Measurements from ENCODE around the gene ANKRD9.
A peak's percentile ranks its signal among the peaks of the same experiment; 100 is the strongest.

ANKRD9 gene

DNA sequence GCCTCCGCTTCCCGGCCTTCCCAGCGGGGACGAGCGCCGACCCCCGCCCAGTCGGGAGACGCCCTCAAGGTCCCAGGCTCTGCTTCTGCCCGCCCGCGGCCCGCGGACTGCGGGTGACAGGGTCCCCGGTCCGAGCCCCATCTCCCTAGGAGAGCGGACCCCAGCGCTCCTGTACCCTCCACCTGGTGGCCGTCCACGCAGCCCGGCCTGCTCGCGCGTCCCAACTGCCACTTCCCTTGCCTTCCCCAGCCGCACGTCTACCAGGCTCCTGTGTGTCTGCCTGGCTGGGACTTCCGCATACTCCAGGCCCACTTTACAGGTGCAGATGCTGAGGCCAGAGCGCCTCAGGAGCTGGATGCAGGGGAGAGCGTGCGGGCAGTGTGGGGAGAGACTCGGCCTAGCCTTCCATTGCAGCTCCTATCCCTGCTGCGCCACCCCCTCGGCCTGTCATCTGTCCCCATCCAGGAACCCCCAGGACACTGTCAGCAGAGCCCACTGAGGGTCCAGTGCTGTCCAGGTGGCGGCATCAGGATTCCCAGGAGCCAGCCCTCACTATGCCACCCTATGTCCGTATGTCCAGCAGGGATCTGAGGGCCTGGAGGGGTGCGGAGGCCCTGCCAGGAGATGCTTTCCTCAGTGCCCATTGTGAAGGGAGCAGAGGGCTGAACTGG lies 8.0 kb upstream of the ANKRD9 start:
- Histone ChIP-seq H3K27ac (replicated peaks; ENCODE audit: low read length) (no peak overlapping the region), H3K4me3 (ENCODE audit: low read length in 2 of 2) (peak overlapping the region; percentile 51 to 89), H3K4ac (ENCODE audit: low read length) (peak overlapping the region; percentile 26), H3K4me1 (ENCODE audit: control insufficient read depth in 2 of 2, insufficient read depth in 1 of 2, low read depth in 1 of 2, low read length in 2 of 2) (peaks cover 0 to 4% of the 10 kb centered on the region in 2 donors), H3K79me1 (ENCODE audit: low read depth, low read length) (no peaks in the 10 kb centered on the region), H3K9me3 (replicated peaks in 1 of 2; ENCODE audit: control insufficient read depth in 2 of 2, insufficient read depth in 1 of 2, low read depth in 1 of 2, low read length in 2 of 2) (no peaks in the 10 kb centered on the region), H3K9ac (ENCODE audit: low read depth, low read length, poor library complexity) (peak overlapping the region; percentile 92), H2BK120ac (ENCODE audit: low read depth, low read length) (peak overlapping the region; percentile 97), H4K91ac (ENCODE audit: low read depth, low read length, poor library complexity) (peak overlapping the region; percentile 64), H3K14ac (ENCODE audit: low read length) (peak overlapping the region; percentile 59), H2BK12ac (ENCODE audit: low read length) (peak overlapping the region; percentile 58), H3K4me2 (ENCODE audit: insufficient read depth, low read length, poor library complexity, severe bottlenecking) (peak overlapping the region; percentile 91), H3K36me3 (replicated peaks in 1 of 2; ENCODE audit: control insufficient read depth in 2 of 2, insufficient read depth in 2 of 2, low read length in 2 of 2) (no peaks in the 10 kb centered on the region), H3K27me3 (ENCODE audit: control insufficient read depth in 3 of 3, insufficient read depth in 3 of 3, low read depth in 1 of 3, low read length in 3 of 3) (peaks cover 0 to 8% (median 5%) of the 10 kb centered on the region in 3 experiments), H3K18ac (ENCODE audit: low read length) (peak overlapping the region; percentile 94), H2AFZ (ENCODE audit: low read length) (peak overlapping the region; percentile 97), H3K23ac (ENCODE audit: low read depth, low read length, poor library complexity) (peak overlapping the region; percentile 97), H2BK15ac (ENCODE audit: low read length) (peak overlapping the region; percentile 98), H2BK5ac (ENCODE audit: low read length) (peak overlapping the region; percentile 53), H2AK5ac (ENCODE audit: low read depth, low read length) (peak overlapping the region; percentile 89), H4K8ac (ENCODE audit: low read depth, low read length) (peak overlapping the region; percentile 70)
- WGBS, 2 donors (ENCODE audit: extremely low coverage in 2 of 2, insufficient read length in 2 of 2, insufficient replicate concordance in 1 of 2): no CpG with 5 or more reads among the region's 37 CpGs
- DNase-seq (ENCODE audit: low spot score): no peak

DNA sequence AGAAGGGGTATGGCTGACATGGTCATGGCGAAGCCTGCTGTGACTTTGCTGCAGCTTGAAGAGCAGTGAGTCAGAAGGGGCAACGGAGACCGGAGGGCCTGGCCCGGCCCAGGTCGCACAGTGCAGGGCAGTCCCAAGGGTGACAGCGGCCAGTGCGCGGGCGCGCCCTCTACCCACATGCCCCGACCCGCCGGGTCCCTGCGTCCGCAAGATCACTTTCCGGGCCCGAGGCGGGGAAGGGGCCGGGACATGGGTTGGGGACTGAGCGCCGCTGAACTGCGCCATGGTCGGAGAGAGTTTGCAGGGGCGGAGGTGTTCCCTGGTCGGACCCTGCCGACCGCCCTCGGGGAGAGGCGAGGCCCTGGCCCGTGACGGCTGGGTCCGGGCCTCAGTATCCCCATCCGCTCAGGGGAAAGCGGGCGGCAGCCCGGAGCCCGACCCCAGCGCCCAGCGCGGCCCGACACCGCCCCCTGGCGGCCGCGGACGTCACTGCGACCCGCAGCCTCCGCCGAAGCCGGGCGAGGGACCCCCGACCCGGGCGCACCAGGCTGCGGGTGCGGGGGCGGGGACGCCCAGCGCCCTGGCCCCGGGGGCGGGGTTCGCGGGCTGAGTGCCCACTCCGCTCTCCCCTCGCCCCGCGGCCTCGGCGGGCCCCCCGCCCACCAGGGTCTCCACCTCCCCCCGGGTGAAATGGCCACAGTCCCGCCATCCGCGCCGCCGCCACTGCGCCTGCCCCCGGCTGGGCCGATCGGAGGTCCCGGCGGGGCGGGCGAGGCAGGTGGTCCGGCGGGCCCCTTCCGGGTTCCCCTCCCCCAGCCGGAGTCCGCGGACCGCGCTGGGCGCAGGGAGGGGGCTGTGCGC lies 7.2 kb upstream of the ANKRD9 start:
- H3K4me1 ChIP-seq (ENCODE audit: control insufficient read depth in 2 of 2, insufficient read depth in 1 of 2, low read depth in 1 of 2, low read length in 2 of 2): peaks cover 4% of the 10 kb centered on the region in 2 donors
- peak overlapping the region; percentile 53 for H2BK5ac ChIP-seq (ENCODE audit: low read length)
- H3K27ac ChIP-seq (replicated peaks; ENCODE audit: low read length): no peak overlapping the region
- peak overlapping the region; percentile 92 for H4K91ac ChIP-seq (ENCODE audit: low read depth, low read length, poor library complexity)
- peaks cover 0 to 8% (median 5%) of the 10 kb centered on the region in 3 experiments for H3K27me3 ChIP-seq (ENCODE audit: control insufficient read depth in 3 of 3, insufficient read depth in 3 of 3, low read depth in 1 of 3, low read length in 3 of 3)
- peak overlapping the region; percentile 59 for H3K14ac ChIP-seq (ENCODE audit: low read length)
- WGBS, 2 donors (ENCODE audit: extremely low coverage in 2 of 2, insufficient read length in 2 of 2, insufficient replicate concordance in 1 of 2): no CpG with 5 or more reads among the region's 95 CpGs
- H3K9ac ChIP-seq (ENCODE audit: low read depth, low read length, poor library complexity): peak overlapping the region; percentile 92
- peak overlapping the region; percentile 97 for H2AFZ ChIP-seq (ENCODE audit: low read length)
- DNase-seq (ENCODE audit: low spot score): peak; percentile 62
- peak overlapping the region; percentile 51 to 89 for H3K4me3 ChIP-seq (ENCODE audit: low read length in 2 of 2)
- H3K4ac ChIP-seq (ENCODE audit: low read length): no peak overlapping the region
- peak overlapping the region; percentile 97 for H3K23ac ChIP-seq (ENCODE audit: low read depth, low read length, poor library complexity)
- no peaks in the 10 kb centered on the region for H3K36me3 ChIP-seq (replicated peaks in 1 of 2; ENCODE audit: control insufficient read depth in 2 of 2, insufficient read depth in 2 of 2, low read length in 2 of 2)
- H3K4me2 ChIP-seq (ENCODE audit: insufficient read depth, low read length, poor library complexity, severe bottlenecking): peak overlapping the region; percentile 91
- peak overlapping the region; percentile 95 for H3K18ac ChIP-seq (ENCODE audit: low read length)
- H2AK5ac ChIP-seq (ENCODE audit: low read depth, low read length): no peak overlapping the region
- no peaks in the 10 kb centered on the region for H3K79me1 ChIP-seq (ENCODE audit: low read depth, low read length)
- peak overlapping the region; percentile 98 for H2BK15ac ChIP-seq (ENCODE audit: low read length)
- H3K9me3 ChIP-seq (replicated peaks in 1 of 2; ENCODE audit: control insufficient read depth in 2 of 2, insufficient read depth in 1 of 2, low read depth in 1 of 2, low read length in 2 of 2): no peaks in the 10 kb centered on the region
- no peak overlapping the region for H2BK120ac ChIP-seq (ENCODE audit: low read depth, low read length)
- peak overlapping the region; percentile 70 for H4K8ac ChIP-seq (ENCODE audit: low read depth, low read length)
- no peak overlapping the region for H2BK12ac ChIP-seq (ENCODE audit: low read length)

DNA sequence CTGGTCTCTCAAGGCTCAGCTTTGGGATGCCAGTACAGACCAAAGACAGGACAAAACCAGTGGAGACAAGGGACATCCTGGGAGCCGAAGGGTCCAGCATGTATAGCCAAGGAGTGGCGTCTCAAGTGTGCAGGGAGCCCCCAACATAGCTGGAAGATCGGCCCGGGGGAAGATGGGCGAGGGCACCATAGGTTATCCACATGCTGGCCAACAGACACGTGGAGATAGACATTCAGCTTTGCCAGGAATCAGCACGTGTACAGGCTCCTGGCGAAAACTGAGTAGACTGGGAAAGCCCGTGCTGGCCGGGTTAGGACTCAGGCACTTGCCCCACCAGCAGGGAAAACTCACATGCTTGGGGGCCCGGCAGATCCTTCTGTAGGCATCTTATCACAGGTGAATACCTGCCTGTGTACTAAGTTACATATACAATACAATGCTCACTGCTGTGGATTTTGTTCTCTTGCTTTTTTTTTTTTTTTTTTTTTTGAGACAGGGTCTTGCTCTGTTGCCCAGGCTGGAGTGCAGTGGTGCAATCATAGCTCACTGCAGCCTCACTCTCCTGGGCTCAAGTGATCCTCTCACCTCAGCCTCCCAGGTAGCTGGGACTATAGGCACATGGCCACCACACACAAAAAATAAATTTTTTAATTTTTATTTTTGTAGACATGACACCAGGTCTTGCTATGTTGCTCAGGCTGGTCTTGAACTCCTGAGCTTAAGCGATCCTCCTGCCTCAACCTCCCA lies 5.6 kb upstream of the ANKRD9 start:
- no peaks in the 10 kb centered on the region for H3K9me3 ChIP-seq (replicated peaks in 1 of 2; ENCODE audit: control insufficient read depth in 2 of 2, insufficient read depth in 1 of 2, low read depth in 1 of 2, low read length in 2 of 2)
- peaks cover 12 to 20% of the 10 kb centered on the region in 2 donors for H3K4me1 ChIP-seq (ENCODE audit: control insufficient read depth in 2 of 2, insufficient read depth in 1 of 2, low read depth in 1 of 2, low read length in 2 of 2)
- no peak overlapping the region for H4K91ac ChIP-seq (ENCODE audit: low read depth, low read length, poor library complexity)
- H2AK5ac ChIP-seq (ENCODE audit: low read depth, low read length): peak overlapping the region; percentile 97
- peaks cover 0 to 8% (median 5%) of the 10 kb centered on the region in 3 experiments for H3K27me3 ChIP-seq (ENCODE audit: control insufficient read depth in 3 of 3, insufficient read depth in 3 of 3, low read depth in 1 of 3, low read length in 3 of 3)
- H2BK15ac ChIP-seq (ENCODE audit: low read length): peak overlapping the region; percentile 90
- peak overlapping the region; percentile 70 for H3K9ac ChIP-seq (ENCODE audit: low read depth, low read length, poor library complexity)
- H3K4me2 ChIP-seq (ENCODE audit: insufficient read depth, low read length, poor library complexity, severe bottlenecking): no peak overlapping the region
- no peak overlapping the region for H4K8ac ChIP-seq (ENCODE audit: low read depth, low read length)
- no peak overlapping the region for H3K4ac ChIP-seq (ENCODE audit: low read length)
- no peak overlapping the region for H3K18ac ChIP-seq (ENCODE audit: low read length)
- no peaks in the 10 kb centered on the region for H3K36me3 ChIP-seq (replicated peaks in 1 of 2; ENCODE audit: control insufficient read depth in 2 of 2, insufficient read depth in 2 of 2, low read length in 2 of 2)
- H2BK120ac ChIP-seq (ENCODE audit: low read depth, low read length): no peak overlapping the region
- H3K23ac ChIP-seq (ENCODE audit: low read depth, low read length, poor library complexity): peak overlapping the region; percentile 19
- no peak overlapping the region for H2AFZ ChIP-seq (ENCODE audit: low read length)
- H3K4me3 ChIP-seq (ENCODE audit: low read length in 2 of 2): no peak overlapping the region
- DNase-seq (ENCODE audit: low spot score): no peak
- H2BK5ac ChIP-seq (ENCODE audit: low read length): peak overlapping the region; percentile 35
- no peak overlapping the region for H3K27ac ChIP-seq (replicated peaks; ENCODE audit: low read length)
- no CpG with 5 or more reads among the region's 12 CpGs for WGBS, 2 donors (ENCODE audit: extremely low coverage in 2 of 2, insufficient read length in 2 of 2, insufficient replicate concordance in 1 of 2)
- peak overlapping the region; percentile 89 for H3K14ac ChIP-seq (ENCODE audit: low read length)
- peak overlapping the region; percentile 84 for H2BK12ac ChIP-seq (ENCODE audit: low read length)
- no peaks in the 10 kb centered on the region for H3K79me1 ChIP-seq (ENCODE audit: low read depth, low read length)
